GM13976 (cell line): Measurements from ENCODE around the gene ITGA11.

Source experiments
- DNase-seq: peaks from one replicate; pipeline ENCODE4 v3.0.0; 2012; ENCODE audit warnings: low spot score
- in situ Hi-C: fragments of 300-500 bp; cut with MboI; formaldehyde crosslinking; loops from one replicate; pipeline ENCODE4 v1.12.0; 2022; ENCODE audit warnings: low sequenced_read_pairs, mixed read lengths, inconsistent platforms; ENCODE audit not compliant: unreplicated experiment
- TF ChIP-seq, protein P1 (sequence below): IDR thresholded peaks from 2 replicates; pipeline ENCODE4 v1.5.1; 2012; ENCODE audit warnings: borderline replicate concordance, mild to moderate bottlenecking; ENCODE audit not compliant: insufficient read depth; ENCODE audit errors: extremely low read depth, missing control alignments, control extremely low read depth

The ITGA11 gene

DNA sequence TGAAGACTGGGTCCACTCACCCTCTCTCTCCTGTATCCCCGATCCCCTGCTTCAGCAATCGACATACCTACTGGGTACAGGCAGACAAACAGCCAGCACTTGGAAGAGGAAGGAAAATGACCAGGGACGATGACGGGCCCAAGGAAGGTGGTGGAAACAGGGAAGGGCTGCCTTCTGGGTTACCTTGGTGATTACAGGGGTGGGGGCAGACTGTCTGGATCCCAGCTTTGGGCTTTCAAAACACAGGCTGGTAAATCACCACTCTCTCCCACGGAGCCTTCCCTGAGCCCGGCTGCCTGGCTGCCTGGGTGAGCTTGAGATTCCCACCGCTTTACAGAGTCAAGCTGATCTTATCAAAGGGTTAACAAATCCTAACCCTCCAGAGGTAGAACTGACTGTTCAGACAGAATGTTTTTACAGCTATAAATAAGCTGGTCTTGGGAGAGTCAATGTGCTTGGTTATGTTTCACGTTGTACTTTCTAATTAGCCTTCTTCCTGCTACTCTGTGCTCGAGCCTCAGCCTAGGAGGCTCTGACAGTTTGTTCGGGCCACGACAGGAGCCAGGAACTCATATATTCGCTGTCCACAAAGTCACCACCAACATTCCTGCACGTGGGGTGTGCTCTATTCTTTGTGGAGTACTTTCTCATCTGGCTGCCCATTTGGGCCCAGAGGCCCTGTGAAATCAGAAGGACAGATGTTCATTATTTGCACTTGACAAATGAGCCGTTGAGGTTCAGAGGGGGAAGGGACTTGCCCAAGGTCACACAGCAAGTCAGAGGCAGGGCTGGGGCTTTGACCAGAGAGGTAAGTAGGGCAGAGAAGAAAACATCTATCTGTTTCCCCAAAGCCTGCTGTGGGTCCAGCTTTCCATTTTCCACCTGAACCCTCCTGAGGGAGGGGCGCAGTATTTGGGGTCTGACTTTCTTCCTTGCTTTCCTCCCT, 91.0 kb downstream of the ITGA11 start:
- TF ChIP-seq, protein P1, sequence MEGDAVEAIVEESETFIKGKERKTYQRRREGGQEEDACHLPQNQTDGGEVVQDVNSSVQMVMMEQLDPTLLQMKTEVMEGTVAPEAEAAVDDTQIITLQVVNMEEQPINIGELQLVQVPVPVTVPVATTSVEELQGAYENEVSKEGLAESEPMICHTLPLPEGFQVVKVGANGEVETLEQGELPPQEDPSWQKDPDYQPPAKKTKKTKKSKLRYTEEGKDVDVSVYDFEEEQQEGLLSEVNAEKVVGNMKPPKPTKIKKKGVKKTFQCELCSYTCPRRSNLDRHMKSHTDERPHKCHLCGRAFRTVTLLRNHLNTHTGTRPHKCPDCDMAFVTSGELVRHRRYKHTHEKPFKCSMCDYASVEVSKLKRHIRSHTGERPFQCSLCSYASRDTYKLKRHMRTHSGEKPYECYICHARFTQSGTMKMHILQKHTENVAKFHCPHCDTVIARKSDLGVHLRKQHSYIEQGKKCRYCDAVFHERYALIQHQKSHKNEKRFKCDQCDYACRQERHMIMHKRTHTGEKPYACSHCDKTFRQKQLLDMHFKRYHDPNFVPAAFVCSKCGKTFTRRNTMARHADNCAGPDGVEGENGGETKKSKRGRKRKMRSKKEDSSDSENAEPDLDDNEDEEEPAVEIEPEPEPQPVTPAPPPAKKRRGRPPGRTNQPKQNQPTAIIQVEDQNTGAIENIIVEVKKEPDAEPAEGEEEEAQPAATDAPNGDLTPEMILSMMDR: no peak
- DNase-seq: no peak
- in situ Hi-C loops: no loop called here

DNA sequence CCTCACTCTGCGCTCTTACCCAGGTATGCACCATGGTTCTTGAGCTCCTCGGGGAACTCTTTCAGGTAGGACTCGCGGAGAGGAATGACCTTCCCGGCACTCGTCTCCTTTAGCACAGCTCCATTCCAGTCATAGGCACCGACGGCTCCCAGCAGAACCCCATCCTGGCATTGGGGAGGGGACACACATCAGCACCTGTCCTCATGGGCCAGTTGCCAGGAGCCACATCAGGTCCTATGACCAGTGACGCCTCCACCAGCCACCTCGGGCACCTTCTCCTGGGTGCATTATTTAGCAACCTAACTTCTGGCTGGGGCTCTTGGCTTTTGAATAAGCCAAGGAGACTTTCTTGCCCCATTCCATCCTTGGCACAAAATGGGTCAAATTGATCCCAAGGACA, 92.5 kb downstream of the ITGA11 start:
- no peak for DNase-seq
- in situ Hi-C loops: no loop called here
- TF ChIP-seq, protein P1: no peak

DNA sequence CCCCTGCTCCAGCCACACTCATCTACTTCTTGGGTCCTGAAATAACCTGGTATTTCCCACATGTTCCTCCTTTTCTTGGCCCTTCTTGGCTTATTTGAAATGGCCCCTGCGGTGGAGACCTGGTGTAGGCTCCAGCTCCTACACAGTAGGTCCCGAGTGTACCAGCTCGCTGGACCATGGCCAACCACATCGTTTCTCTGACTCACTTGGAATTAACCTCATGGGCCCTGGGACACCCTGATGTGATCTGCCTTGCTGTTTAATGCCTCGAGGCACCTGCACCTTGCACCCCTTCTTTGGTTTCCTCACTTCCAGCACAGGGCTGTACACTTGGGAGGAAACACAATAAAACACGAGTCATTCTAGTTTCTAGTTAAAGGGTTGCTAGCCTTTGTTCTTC, 94.1 kb downstream of the ITGA11 start:
- TF ChIP-seq, protein P1: no peak
- no peak for DNase-seq
- in situ Hi-C loops: no loop called here

DNA sequence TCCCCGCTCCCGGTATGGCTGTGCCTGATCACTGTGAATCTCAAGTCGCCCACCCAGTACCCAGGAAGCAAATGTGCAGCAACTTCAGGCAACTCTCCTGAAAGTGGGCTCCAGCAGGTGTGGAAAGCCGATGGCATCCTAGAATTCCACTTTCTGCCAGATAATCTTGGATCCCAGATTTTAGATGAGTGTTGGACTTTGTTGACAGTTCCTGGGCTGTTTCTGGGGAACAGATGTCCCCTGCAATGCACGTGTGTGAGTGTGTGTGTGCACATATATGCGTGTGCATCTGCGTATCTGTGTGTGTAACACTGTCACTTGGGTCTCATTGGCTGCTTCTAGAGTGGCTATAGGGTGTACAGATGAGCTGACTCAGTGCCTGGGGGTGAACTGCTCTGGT, 95.4 kb downstream of the ITGA11 start:
- TF ChIP-seq, protein P1: no peak
- DNase-seq: no peak
- in situ Hi-C loops: no loop called here

DNA sequence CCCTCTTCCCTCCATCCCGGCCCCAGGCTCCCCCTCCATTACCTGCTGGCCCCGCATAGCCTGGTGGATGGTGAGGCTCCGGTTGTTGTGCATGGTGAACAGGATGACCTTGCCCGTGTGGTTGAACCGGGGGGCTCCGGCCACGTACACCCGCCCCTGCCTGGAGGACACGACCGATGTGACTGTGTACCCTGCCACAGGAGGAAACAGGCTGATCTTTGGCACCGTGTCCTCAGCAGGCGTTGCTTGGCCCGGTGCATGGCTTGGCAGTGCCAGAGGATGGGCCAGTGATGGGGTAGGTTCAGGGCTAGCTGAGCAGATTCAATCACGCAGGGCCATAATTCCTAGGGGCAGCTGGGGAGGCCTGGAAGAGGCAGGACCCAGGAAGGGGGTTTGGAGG, 96.3 kb downstream of the ITGA11 start:
- TF ChIP-seq, protein P1: no peak
- DNase-seq: no peak
- in situ Hi-C loops: no loop called here

DNA sequence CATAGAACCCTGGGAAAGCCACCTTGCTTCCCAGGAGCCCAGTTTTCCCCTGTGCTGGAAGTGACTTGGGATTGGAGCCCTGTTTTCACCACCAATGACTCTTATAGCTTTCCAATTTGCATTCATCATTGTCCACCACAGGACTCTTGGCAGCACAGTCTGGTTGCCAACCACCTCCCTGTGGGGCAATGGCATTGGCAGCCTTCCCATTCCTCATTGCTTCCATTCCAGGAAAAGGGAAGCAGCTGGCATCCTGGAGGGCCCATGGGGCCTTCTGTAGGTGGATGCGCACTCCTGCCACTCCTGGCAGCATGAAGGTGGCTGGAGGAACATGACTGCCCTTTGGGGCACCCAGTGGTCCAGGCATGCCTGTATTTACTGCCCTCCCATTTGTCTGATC, 96.7 kb downstream of the ITGA11 start:
- no peak for DNase-seq
- in situ Hi-C loops: no loop called here
- TF ChIP-seq, protein P1: no peak
